CD4-positive, alpha-beta T cell treated with Interleukin-15 for 4 hours (primary cell): ENCODE measurements around the gene RBMS3.
"Not testable (repeated sequence)": the region's sequence is repeated elsewhere in the genome, so short reads cannot be mapped to it uniquely, and the experiment has no call there.

Source experiments
- DNase-seq: peaks from one replicate; pipeline ENCODE4 v3.0.0-alpha.2; 2020; ENCODE audit warnings: low spot score

The RBMS3 gene

DNA sequence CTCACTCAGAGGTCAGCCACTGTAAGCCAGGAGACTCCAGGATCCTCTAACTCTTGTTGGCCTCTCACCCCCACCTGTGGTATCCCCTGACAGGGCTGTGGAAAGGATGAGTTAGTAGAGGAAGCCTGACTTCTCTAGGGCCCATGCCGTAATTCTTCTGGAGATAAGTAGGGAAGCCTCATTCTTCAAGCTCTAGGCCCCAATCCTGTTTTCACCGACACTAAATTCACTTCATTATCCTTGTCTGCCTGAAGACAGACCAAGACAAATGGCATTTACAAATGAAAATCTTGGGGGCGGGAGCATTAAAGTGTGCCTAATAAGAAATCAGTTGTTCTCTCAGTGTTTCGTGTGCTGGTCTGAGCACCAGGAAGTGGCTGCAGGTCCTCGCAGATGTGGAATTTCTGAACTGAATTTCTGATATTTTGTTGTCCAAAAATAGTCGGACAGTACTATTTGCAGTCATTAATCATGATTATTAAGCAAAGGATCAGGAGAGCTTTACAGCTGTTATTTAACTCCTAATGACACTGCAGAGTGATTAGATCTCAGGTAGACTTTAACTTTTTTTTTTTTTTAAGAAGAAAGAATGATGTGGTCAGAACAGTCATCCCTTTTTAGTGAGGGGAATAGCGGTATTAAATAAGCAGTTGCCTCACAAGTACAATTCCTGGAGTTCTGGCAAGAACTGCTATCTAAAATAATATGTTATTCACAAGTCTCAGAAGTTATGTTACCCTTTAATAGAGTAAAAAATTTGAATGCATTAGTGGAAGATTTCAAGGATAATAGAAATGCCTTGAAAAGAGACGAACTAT lies 58.4 kb downstream of the RBMS3 start:
- DNase-seq, result no peak

DNA sequence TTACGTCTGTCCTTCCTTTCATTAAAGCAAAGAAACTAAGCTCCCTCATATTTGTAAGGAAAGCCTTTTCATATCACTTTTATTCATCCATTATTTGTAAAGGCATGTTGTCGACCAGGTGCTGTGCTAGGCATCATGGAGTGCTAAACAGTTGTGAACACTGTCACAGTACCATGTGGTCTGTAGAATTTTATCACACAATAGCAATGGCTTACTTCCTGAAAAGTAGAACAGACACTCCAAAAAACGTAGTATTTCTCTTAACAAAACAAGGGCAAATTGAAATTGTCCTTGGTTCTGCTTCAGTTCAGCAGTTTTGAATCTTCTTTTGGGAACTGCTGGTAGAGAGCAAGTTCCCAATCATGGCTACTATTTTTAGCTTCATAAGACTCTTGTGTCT lies 63.3 kb downstream of the RBMS3 start:
- no peak for DNase-seq

DNA sequence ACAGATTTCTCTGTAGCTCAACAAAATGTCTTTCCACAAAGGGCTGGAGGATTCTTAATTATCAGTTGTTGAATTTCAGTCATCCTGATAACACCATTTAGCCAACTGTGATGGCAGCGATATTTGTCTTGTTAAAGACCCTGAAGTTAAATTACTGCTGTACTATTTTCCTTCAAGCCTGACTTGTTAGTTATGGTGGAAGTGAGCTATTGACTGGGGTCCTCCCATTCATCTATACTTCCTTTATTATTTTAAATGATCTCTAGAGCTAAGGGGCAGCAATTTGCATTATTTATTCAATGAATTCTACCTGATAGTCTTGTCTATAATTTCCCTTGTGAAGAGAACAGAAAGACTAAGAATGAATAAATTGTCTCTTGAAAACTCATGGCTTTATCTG lies 64.1 kb downstream of the RBMS3 start:
- no peak for DNase-seq

DNA sequence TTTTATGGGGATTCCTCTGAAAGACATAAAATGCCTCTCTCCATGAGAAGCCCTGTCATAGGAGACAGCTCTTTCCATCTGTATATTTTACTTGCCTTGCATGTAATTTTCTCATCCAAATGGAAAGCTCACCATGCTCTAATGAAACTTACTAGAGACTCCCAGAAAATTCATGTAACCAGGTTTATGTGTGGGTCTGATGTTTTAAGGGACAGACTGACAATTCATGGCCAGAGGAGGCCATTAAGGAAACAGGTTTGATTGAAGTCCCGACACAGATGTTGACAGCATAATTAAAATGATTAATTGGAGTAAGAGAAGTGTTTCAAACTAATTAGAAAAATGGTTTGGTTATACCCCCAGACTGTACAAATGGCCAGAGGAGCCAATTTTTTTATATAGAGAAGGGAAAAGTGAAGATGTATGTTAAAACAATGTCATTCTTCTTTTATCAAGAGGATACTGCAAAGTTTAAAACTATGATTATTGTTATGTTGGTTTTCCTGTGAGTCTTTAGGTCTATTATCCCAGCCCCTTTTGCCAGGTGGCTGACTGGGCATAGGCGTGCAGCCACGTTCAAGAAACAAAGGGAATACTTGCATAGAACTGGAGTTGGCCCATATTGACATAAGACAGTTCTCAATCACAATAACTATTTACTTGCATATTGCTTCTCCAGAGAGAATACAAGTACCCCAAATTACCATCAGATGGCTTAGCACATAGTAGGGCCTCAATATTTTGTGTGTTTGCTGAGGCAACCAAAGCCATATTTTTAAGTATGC lies 64.8 kb downstream of the RBMS3 start:
- DNase-seq, result no peak

DNA sequence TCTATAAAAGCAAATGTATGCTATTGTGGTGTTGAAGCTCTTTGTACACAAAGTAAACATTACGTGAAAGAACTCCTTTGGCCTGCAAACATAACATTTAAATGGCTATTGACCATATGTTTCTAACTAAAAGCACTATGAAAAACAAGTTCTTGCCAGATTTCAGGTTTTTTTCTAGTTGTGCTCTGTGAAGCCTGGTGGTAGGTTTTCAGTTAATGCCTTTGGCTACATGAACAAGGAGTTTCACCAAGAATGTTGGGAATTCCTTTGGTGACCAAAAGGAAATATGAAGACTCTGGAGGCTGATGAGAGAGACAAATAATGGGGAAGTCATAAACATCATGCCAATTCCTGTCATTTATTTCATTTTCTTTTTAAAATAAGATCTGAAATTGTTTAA lies 66.0 kb downstream of the RBMS3 start:
- no peak for DNase-seq

DNA sequence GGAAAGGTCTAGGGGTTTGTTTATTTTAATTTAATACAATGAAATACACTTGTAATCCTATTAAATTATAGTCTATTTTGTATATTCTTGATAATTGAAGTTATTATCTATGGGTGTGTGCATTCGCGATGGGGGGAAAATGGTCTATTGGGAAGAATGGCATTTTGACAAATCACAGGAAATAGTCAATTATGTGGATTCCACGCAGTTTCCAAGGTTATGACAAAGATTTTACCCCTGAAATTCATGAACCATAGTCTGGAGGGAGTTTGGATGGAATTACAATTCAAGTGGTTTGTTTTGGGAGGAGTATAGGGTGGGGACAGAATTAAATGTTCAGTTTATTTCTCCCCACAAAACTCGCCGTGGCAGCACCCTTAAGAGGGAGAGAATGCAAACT lies 66.5 kb downstream of the RBMS3 start:
- no peak for DNase-seq

DNA sequence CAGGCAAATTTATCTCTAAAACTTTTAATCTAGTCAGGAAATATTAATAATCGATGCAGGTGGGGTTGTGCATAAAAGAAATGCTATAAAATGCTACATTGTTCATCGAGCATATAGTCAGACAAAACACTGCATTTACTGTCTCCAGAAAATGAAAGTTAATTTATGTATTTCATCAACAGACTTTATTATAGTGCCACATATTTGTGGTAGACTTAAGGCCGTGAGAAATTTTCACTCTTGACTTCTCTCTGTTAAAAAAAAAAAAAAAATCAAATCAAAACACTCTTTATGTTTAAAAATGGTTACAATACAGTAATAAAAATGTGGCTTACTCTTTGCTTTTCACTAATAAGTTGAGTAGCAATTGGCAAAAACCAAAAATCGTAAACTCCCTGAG lies 67.4 kb downstream of the RBMS3 start:
- no peak for DNase-seq

DNA sequence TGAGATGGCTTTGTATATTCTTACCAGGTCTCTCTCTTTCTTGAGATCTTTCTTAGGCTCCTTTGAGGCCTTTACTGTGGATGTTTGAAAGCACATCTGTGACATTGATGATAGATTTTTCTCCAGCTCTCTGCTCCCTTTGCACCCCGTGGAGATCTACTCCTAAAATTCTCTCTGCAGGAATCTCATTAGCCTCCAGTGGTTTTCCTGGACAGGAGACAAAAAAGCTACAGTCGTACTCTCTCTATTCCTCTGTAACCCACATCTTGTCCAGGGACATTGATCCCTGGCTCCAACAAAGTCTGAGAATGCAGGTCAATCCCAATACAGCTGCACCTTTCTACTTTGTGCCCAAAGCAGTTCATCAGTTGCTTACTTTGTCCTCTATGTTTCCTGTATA lies 68.2 kb downstream of the RBMS3 start:
- DNase-seq, result no peak

DNA sequence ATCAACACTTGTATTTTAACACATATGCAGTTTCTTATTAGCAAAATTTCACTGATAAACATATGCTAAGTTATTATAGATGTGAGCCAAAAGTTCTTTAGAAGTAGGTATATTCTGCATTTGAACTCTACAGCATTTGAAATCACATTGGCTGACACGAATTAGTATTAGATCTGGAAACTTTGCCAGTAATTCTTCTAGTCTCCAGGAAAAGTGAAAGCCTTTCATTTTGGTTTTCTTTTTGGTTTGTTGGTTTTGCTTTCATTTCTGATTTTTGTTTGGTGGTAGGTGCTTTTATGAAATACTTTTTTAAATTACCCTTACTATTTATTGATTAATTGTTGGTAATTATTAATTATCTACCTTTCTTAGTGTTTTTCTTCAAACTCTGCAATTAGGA lies 72.9 kb downstream of the RBMS3 start:
- no peak for DNase-seq

DNA sequence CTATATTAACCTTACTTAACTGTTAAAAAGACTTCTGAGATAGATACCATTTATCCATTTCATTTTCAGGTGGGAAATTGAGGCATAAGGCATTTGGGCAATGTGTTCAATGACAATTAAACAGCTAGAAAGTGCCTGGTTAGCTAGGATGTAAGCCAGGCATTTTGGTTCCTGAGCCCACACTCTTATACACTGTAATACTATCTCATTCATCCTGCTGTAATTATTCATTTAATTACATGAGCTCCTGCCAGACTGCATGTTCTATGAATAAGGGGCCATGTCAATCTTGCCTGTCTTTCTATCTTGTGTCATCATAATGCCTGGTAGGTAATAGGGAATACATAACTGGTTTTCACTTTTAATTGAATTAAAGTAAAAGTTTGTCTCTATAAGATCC lies 74.0 kb downstream of the RBMS3 start:
- DNase-seq, result no peak

DNA sequence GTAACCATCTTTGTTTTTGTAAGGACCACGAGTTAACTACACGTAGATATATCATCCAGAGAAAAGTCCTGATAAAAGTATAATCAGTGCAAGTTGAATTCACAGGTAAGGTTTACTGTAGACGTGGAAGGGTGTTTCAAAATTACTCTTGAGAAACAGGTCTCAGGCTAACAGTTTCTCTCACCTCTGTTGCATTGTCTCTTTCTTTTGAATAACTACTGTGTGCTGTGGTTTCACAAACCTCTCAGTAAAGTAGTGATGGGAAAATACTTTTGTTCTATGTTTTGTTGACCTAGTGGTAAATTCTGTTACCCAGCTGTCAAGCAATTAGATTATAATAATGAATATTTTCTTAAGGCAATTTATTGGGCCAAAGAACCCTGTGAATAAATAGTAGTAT lies 75.2 kb downstream of the RBMS3 start:
- DNase-seq, result no peak

DNA sequence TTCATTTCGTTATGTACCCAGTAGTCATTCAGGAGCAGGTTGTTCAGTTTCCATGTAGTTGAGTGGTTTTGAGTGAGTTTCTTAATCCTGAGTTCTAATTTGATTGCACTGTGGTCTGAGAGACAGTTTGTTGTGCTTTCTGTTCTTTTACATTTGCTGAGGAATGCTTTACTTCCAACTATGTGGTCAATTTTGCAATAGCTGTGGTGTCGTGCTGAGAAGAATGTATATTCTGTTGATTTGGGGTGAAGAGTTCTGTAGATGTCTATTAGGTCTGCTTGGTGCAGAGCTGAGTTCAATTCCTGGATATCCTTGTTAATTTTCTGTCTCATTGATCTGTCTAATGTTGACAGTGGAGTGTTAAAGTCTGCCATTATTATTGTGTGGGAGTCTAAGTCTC lies 79.4 kb downstream of the RBMS3 start:
- not testable (repeated sequence) for DNase-seq

DNA sequence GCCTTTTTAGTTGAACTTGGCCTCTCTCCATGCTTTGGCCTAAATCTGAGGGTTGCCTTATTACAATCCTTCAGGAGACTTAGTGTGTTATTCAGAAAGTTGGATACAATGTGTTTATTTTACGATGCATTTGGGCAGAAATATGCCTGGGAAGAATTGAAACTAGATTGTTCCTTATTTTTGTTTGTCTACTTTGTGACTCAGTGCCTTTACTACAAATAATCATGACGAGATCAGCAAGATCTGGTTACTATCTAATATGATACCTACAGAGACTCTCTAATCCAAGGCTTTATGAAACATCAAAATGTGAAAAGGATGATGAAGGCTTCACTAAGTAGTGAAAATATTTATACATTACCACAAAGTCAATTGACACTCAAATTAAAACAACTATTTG lies 82.2 kb downstream of the RBMS3 start:
- DNase-seq, result no peak

DNA sequence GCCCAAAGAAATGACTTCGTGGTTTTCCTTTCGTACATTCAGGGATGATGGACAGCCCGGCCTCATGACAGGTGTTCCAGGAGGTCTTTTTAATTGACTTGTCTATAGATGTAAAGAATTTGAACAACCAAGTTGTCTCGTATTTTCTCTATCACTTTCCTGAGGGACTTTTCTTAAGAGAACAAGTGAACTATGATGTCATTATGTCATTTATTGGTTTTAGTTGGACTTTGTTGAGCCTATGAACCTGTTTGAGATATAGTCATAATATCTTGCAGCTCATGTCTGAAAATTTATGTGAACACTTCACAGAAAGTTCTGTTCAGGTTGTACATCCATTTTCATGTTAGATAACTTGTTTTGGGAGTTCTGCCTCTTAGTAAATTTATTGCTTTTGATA lies 89.2 kb downstream of the RBMS3 start:
- DNase-seq, result no peak

DNA sequence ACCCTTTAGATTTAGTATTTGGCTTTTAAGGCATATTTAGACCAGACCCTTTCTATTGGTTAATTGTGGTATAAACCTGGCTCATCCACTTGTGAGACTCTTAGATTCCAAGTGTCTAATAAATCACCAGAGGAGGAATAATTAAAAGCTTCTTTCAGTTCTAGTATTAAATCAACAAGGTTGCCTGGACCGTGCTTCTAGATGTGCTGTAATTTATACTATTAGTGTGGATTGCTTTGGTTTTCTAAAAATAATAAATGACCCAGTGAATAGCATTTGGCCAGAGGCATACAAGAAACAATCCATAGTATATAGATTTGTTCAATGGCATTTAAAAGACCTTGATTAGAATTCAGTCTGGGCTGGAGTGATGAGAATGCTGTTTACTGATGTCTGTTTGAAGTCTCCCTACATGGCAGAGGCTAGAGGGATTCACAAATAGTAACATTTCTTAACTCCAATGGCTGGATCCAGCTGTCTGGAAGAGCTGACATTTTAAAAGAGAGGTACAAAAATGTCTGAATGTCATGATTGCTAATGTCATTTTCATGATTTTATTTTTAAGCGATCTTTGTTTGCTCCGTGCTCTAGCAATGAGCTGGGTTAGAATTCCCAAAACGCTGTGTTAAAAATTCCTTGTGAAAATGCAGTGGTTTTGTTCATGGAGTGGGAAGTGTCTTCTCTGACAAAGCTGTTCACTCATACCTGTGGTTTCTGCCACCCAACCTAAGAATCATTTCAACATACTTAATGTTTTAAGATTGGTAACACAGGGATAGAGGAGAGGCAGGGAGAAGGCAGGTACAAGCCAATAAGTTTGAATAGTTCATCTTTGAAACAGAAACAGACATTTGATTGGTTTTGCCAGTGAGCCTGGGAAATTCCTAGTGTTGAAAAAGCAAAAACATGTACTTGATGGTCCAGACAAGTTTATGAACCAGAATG lies 89.9 kb downstream of the RBMS3 start:
- no peak for DNase-seq

DNA sequence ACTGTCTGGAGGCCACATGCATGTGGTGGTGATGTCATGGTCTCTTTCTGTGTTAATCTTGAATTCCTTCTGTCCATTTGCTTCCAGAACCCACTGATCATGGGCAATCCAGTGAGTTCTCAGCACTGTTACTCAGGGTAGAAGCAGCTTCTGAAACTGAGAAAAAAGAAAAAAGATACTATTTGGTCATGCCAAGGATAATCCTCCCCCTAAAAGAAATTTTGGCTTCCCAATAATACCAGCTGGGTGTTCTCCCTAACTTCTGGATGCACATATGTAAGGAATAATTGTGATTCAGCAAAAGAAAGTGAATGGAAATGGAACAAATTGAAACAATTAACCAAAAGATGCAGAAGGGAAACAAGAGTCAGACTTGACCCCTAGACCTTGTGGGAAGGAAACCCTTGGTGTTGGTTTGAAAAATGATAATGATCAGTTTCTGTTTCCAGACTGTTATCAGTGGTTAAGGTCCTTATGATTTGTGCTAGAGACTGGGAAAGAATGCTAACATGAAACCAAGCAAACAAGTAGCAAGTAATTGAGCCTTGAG lies 92.3 kb downstream of the RBMS3 start:
- no peak for DNase-seq

DNA sequence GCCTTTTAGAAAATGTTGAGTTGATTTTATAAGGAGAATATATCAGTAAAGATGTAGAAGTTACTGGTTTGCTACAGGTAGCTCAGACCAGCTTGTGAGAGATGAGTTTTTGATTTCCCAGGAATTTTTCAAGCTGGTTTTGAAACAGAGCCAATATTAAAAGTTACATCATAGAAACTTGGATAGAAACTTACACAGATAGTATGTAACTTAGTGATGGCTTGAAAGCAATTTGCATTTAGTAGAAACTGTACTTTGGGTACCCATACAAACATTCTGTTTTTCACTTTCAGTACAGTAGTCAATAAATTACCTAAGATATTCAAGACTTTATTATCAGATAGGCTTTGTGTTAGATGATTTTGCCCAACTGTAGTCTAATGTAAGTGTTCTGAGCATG lies 93.4 kb downstream of the RBMS3 start:
- DNase-seq, result no peak

DNA sequence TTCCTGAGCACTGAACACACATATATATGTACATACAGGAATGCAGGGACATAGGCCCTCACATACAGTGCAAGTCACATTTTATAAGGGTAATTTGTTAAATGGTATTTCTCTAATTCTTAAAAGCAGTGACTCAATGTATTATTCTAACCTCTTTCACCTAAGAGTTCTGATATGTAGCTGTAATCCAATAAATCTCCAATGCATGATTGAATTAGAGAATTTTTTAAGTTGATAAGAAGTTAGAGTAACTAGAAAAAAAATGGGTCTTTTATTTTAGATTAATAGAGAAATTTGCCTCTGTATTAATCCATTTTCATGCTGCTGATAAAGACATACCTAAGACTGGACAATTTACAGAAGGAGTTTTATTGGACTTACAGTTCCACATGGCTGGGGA lies 98.2 kb downstream of the RBMS3 start:
- DNase-seq, result no peak

DNA sequence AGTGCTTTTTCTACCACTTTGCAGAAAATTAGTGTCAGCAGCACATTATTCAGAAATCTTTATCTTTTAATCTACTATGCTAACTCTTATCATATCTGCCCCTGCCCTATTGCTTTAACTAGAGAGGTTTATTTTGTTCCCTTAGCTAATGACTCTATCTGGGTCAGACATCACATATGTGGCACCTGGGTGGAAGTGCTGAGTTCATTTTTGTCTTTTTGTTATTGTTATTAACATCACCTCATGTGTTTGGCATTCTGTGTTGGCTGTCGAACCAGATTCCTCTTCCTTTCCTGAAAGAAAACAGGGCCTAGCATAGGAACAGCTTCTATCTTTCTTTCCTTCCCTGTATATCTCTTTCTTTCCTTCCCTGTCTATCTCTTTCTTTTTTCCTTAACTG lies 100.7 kb downstream of the RBMS3 start:
- DNase-seq, result no peak

DNA sequence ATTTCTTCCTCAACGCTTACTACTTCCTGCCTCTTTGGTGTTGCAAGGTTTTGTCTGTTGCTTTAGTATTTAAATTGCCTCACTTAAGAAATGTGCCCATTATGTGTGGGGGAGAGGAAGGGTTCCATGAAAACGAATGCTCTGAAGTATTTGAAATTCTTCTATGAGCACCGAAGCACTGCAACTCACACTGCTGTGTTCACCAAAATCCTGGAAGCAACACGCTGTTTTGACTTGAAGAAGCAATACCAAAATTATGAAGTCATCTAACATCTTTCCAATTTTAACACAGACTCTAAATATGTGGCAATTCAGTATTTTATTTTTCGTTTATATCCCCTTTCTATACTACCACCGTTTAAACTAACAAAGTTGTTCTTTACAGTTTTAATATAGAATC lies 101.5 kb downstream of the RBMS3 start:
- no peak for DNase-seq

DNA sequence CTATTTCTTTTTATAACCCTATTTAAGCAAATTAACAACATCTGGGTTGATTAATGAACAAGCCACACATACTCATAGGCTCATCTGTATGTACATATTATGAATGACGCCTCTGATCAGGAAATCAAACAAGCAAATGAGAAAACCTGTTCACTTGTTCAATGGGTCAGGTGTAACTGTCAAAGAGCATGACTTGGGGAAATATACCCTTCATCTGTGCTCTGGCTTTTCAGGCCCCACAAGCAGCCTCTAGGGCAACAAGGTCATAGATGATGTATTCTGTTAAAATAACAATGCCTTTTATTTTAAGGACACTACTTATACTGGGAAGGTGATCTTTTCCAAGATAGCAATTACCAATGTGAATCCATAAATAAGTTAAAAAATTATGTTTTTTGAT lies 102.0 kb downstream of the RBMS3 start:
- no peak for DNase-seq

DNA sequence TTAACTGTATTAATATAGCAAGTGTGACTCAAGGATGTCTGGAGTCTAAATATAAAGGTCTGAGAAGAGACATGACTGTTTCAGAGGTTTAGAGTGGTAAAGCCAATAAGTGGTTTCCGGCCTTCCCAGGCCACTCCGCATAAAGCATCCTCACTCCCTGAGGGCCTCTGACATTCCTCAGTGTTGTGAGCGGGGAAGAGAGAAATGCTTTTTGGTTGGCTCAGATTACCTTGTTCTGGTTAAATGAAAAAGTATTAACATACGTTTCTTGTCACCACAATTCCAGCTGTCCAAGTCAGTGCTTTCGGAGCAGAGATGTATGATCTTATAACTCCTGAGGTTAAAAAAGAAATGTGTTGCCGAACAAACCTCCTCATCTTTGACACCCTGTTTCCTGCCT lies 103.8 kb downstream of the RBMS3 start:
- DNase-seq, result no peak
